Right atrium auricular region (tissue), 2 donors: ENCODE results near the gene SLC8A2. TPM values are rescaled to one million over a fixed set of nuclear protein-coding genes. Genes with fewer than 3 reads are reported as not detected.
A peak's percentile ranks its signal among the peaks of the same experiment; 100 is the strongest.
"Not testable (repeated sequence)": the region's sequence is repeated elsewhere in the genome, so short reads cannot be mapped to it uniquely, and the experiment has no call there.

Source experiments
- DNase-seq: peaks from one replicate; pipeline ENCODE4 v3.0.0-alpha.2; 2019; ENCODE audit warnings: low spot score
- H3K27ac ChIP-seq, 2 donors: fragments of 200-600 bp; sonication (generic); 1 replicate in 1 of 2; 2 replicates in 1 of 2; pipeline ENCODE4 v1.5.1; 2016 to 2019
- H3K27me3 ChIP-seq, 2 donors: fragments of 200-600 bp; sonication (generic); one replicate each; pipeline versions ENCODE4 v1.5.1 to v1.6.0; 2017 to 2019
- H3K36me3 ChIP-seq: fragments of 200-600 bp; sonication (generic); one replicate; pipeline ENCODE4 v1.5.1; 2016
- H3K4me1 ChIP-seq, 2 donors: fragments of 200-600 bp; sonication (generic); one replicate each; pipeline versions ENCODE4 v1.5.1 to v1.6.0; 2017 to 2019
- H3K4me3 ChIP-seq, 2 donors: fragments of 200-600 bp; sonication (generic); 1 replicate in 1 of 2; 2 replicates in 1 of 2; pipeline ENCODE4 v1.5.1; 2017 to 2019; ENCODE audit warnings: mild to moderate bottlenecking in 1 of 2, moderate library complexity in 1 of 2
- H3K9me3 ChIP-seq, 2 donors: fragments of 200-600 bp; sonication (generic); one replicate each; pipeline ENCODE4 v1.5.1; 2019
- CTCF ChIP-seq, 2 donors: fragments of 200-600 bp; sonication (generic); IDR thresholded peaks; one replicate each; pipeline ENCODE4 v1.5.1; 2019; ENCODE audit warnings: antibody characterized with exemption in 2 of 2
- total RNA-seq, 2 donors: library from RNA; depleted of rRNA; stranded (reverse); fragments of >200 nt; gene quantifications; one replicate each; pipeline ENCODE4 v1.1.0, GENCODE V29; 2016

The SLC8A2 gene
- total RNA-seq, 2 donors from 2014 or later, result 0.28 to 0.37 TPM

DNA sequence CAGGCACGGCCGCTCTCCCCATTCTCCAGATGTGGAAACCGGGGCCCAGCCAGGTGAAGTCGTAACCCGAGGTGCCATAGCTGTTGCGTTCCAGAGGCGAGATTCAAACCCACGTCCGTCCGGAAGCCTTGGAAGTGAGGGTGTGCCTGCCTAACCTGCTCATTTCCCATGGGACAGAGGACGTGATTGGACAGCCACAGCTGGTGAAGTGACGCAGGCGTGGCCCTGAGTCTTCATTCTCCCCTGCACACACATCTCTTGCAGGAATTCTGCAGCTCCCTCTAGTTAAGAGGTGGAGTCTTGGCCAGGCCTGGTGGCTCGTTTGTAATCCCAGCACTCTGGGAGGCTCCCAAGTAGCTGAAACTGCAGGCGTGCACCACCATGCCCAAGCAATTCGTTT, 69.2 kb downstream of the SLC8A2 start:
- Histone ChIP-seq H3K36me3 (no peaks in the 10 kb centered on the region), H3K27ac (no peak overlapping the region), H3K4me1 (no peaks in the 10 kb centered on the region), H3K4me3 (no peak overlapping the region), H3K9me3 (no peaks in the 10 kb centered on the region), H3K27me3 (no peaks in the 10 kb centered on the region)
- DNase-seq, result no peak
- TF ChIP-seq CTCF (IDR thresholded peaks at IDR 0.05), result no peak

DNA sequence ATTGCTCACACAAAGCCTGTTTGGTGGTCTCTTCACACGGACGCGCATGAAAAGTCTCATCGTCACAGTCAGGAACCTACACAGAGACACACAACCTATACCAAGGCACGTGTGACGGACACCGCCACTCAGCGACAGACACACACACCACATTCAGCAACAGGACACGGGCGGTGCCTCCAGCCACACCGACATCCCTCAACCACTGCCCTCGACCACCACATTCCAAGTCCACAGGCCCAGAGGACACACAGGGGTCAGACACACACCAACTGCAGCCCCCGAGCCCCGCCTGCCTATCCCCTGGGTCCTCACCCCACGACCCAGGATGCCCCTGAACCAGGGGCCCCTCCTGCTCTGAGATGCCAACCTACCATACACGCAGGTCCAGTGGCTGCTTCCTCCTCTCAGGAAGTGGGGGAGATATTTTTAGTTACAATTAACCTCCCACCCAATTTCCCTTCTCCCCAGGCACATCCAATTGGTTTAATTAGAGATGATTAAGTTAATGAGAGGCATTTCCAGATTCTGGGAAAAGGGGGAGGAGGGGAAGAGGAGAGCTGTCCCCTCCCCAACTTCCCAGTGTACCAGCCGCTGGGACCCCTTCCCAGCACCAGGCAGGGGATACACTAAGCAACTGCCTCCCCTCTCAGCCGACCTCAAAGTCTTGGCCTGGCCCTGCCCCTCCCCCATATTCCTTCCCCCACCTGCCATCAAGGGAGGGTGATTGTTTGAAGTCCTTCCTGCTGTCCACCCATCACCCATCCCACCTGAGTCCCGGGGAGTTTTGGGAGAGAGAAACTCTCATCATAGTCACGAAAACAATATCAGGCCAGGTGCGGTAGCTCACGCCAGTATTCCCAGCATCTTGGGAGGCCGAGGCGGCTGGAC, 72.7 kb downstream of the SLC8A2 start:
- Histone ChIP-seq H3K27ac (no peak overlapping the region), H3K4me1 (no peaks in the 10 kb centered on the region), H3K4me3 (no peak overlapping the region), H3K9me3 (no peaks in the 10 kb centered on the region), H3K27me3 (no peaks in the 10 kb centered on the region), H3K36me3 (no peaks in the 10 kb centered on the region)
- TF ChIP-seq CTCF (IDR thresholded peaks at IDR 0.05), result no peak
- DNase-seq, result no peak

DNA sequence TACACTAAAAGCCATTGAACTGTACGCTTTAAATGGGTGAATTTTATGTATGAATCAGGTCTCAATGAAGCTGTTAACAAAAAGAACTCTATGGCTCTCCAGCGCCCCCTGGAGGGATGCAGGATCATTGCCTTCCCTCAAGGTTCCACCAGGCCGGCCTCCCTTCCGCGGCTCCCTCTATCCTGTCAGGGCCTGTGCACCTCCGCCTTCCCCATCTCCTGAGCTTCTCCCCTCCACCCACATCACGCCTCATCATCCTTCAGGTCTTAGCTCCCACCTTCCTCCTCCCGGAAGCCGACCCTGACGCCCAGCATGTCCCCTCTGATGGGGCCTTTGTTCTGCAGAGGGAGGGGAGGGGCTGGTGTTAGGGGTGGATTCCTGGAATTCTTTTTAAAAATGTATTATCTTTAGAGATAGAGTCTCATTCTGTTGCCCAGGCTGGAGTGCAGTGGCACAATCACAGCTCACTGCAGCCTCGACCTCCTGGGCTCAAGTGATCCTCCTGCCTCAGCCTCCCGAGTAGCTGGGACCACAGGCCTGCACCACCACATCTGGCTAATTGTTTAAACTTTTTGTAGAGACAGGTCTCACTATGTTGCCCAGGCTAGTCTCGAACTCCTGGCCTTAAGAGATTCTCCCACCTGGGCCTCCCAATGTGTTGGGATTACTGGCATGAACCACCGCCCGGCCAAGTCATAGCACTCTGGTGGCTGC, 80.0 kb downstream of the SLC8A2 start:
- H3K27me3 ChIP-seq, result no peaks in the 10 kb centered on the region
- no peak overlapping the region for H3K27ac ChIP-seq
- no peaks in the 10 kb centered on the region for H3K36me3 ChIP-seq
- no peaks in the 10 kb centered on the region for H3K9me3 ChIP-seq
- DNase-seq, result peak; percentile 68
- no peaks in the 10 kb centered on the region for H3K4me1 ChIP-seq
- H3K4me3 ChIP-seq, result no peak overlapping the region
- TF ChIP-seq CTCF (IDR thresholded peaks at IDR 0.05), result peak; percentile 83 to 91

DNA sequence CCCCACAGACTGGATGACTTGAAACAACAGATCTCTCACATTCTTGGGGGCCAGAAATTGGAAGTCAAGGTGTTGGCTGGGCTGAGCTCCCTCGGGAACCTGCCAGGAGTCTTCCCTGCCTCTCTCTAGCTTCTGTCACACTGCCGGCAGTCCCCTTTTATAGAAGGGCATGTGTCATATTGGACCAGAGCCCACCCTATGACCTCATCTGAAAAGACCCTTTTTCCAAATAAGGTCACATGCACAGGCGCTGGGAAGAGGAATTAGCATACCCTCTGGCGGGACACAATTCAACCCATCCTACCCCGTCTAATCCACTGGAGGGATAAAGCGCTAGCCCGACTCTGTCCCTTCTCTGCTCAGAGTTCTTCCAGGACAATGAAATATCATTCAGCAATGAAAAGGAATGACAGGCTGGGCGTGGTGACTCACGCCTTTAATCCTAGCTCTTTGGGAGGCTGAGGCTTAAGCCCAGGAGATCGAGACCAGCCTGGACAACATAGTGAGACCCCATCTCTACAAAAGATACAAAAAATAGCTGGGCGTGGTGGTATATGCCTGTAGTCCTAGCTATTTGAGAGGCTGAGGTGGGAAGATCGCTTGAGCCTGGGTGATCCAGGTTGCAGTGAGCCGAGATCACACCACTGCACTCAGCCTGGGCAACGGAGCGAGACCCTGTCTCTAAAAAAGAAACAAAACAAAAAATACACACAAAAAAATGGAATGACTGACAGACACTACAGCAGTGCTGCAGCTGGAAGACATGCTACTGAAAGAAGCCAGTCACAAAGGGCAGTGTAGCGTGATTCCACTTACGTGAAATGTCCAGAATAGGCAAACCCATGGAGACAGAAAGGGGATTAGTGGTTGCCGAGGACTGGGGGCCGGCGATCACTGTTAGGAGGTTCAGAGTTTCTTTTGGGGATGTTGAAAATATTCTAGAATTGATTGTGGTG, 80.9 kb downstream of the SLC8A2 start:
- no peak for TF ChIP-seq CTCF (IDR thresholded peaks at IDR 0.05)
- Histone ChIP-seq H3K36me3 (no peaks in the 10 kb centered on the region), H3K27me3 (no peaks in the 10 kb centered on the region), H3K4me3 (no peak overlapping the region), H3K9me3 (no peaks in the 10 kb centered on the region), H3K4me1 (no peaks in the 10 kb centered on the region), H3K27ac (no peak overlapping the region)
- DNase-seq, result no peak

GRCh38 chr19:47389150-47389556, 82.5 kb downstream of the SLC8A2 start:
- H3K27ac ChIP-seq, result no peak overlapping the region
- DNase-seq, result peak; percentile 71
- no peaks in the 10 kb centered on the region for H3K27me3 ChIP-seq

GRCh38 chr19:47388721-47389120, 83.0 kb downstream of the SLC8A2 start:
- H3K9me3 ChIP-seq, H3K4me1 ChIP-seq, DNase-seq, H3K27ac ChIP-seq, H3K27me3 ChIP-seq, H3K36me3 ChIP-seq, H3K4me3 ChIP-seq: not testable (repeated sequence)

More at GRCh38 chr19:47389150-47389556, 82.5 kb downstream of the SLC8A2 start:
- Histone ChIP-seq H3K36me3 (no peaks in the 10 kb centered on the region), H3K4me1 (no peaks in the 10 kb centered on the region), H3K9me3 (no peaks in the 10 kb centered on the region), H3K4me3 (no peak overlapping the region)
- TF ChIP-seq CTCF (IDR thresholded peaks at IDR 0.05), result no peak

DNA sequence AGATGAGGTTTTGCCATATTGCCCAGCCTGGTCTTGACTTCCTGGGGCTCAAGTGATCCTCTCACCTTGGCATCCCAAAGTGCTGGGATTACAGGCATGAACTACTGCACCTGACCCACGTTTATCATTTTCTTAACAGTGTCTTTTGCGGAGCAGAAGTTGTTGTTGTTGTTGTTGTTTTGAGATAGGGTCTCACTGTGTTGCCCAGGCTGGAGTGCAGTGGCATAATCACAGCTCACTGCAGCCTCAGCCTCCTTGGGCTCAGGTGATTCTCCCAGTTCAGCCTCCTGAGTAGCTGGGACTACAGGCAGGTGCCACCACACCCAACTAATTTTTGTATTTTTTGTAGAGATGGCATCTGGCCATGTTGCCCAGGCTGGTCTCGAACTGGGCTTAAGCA, 84.1 kb downstream of the SLC8A2 start:
- not testable (repeated sequence) for H3K27ac ChIP-seq

GRCh38 chr19:47386582-47386981, 85.1 kb downstream of the SLC8A2 start:
- H3K36me3 ChIP-seq, H3K9me3 ChIP-seq, DNase-seq, H3K4me1 ChIP-seq, H3K4me3 ChIP-seq, H3K27me3 ChIP-seq, H3K27ac ChIP-seq: not testable (repeated sequence)

More for the DNA sequence above, 84.1 kb downstream of the SLC8A2 start:
- H3K4me1 ChIP-seq, H3K36me3 ChIP-seq, H3K9me3 ChIP-seq, H3K27me3 ChIP-seq, DNase-seq, H3K4me3 ChIP-seq: not testable (repeated sequence)
